ENCODE measurements around the gene MICOS13. TPM values are rescaled to one million over a fixed set of nuclear protein-coding genes. Genes with fewer than 3 reads are reported as not detected.

The MICOS13 gene
- polyA plus RNA-seq, 1 of the 3 experiments (the other 2 are of a cell fraction) = 112 TPM

- no peak for TF ChIP-seq RFX5 (IDR thresholded peaks at IDR 0.05; ENCODE audit: low read length)
- no peak for TF ChIP-seq NRF1 (IDR thresholded peaks at IDR 0.05; ENCODE audit: low read depth, low read length)
- TF ChIP-seq, protein P1, sequence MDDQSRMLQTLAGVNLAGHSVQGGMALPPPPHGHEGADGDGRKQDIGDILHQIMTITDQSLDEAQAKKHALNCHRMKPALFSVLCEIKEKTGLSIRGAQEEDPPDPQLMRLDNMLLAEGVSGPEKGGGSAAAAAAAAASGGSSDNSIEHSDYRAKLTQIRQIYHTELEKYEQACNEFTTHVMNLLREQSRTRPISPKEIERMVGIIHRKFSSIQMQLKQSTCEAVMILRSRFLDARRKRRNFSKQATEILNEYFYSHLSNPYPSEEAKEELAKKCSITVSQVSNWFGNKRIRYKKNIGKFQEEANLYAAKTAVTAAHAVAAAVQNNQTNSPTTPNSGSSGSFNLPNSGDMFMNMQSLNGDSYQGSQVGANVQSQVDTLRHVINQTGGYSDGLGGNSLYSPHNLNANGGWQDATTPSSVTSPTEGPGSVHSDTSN (IDR thresholded peaks at IDR 0.05) = no peak
- TF ChIP-seq, protein P2, sequence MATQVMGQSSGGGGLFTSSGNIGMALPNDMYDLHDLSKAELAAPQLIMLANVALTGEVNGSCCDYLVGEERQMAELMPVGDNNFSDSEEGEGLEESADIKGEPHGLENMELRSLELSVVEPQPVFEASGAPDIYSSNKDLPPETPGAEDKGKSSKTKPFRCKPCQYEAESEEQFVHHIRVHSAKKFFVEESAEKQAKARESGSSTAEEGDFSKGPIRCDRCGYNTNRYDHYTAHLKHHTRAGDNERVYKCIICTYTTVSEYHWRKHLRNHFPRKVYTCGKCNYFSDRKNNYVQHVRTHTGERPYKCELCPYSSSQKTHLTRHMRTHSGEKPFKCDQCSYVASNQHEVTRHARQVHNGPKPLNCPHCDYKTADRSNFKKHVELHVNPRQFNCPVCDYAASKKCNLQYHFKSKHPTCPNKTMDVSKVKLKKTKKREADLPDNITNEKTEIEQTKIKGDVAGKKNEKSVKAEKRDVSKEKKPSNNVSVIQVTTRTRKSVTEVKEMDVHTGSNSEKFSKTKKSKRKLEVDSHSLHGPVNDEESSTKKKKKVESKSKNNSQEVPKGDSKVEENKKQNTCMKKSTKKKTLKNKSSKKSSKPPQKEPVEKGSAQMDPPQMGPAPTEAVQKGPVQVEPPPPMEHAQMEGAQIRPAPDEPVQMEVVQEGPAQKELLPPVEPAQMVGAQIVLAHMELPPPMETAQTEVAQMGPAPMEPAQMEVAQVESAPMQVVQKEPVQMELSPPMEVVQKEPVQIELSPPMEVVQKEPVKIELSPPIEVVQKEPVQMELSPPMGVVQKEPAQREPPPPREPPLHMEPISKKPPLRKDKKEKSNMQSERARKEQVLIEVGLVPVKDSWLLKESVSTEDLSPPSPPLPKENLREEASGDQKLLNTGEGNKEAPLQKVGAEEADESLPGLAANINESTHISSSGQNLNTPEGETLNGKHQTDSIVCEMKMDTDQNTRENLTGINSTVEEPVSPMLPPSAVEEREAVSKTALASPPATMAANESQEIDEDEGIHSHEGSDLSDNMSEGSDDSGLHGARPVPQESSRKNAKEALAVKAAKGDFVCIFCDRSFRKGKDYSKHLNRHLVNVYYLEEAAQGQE (IDR thresholded peaks at IDR 0.05; ENCODE audit: low read depth, low read length) = no peak
- TF ChIP-seq RAD21 (IDR thresholded peaks at IDR 0.05; ENCODE audit: low read length) = no peak
- no peak for TF ChIP-seq EP300 (IDR thresholded peaks at IDR 0.05; ENCODE audit: borderline replicate concordance in 1 of 2, low read depth in 1 of 2, low read length in 1 of 2)
- TF ChIP-seq EZH2phosphoT487 (IDR thresholded peaks at IDR 0.05; ENCODE audit: borderline replicate concordance, low read depth) = no peak
These were observed 11.1 kb downstream of the MICOS13 start (continued) for GRCh38 chr19:5669212-5669611.

DNA sequence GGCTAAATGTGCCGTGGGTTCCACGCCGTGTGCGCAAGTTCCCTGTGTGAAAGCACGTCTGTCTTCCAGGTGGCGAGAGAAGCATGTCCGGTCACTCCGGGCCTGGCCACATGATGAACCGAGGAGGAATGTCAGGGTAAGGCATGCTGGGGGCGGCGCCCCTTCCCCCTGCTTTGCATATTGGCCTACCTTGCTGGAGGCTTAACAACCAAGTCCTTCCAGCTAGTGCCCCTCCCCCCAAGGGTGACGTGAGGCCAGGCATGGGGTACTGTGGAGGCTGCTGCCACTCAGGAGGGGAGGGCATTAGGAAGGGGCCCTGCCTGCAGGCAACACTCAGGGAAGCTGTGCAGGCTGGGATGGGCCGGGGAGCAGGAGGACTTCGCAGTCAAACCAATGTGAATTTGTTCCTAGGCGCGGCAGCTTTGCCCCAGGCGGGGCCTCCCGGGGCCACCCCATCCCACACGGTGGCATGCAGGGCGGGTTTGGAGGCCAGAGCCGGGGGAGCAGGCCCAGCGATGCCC, 12.5 kb downstream of the MICOS13 start:
- no peaks in the 10 kb centered on the region for H3K79me2 ChIP-seq (ENCODE audit: insufficient read depth)
- ChIA-PET POLR2A (no interaction called here), CTCF (no interaction called here)
- H3K27me3 ChIP-seq (ENCODE audit: insufficient read depth) = no peaks in the 10 kb centered on the region
- no peak overlapping the region for H2AFZ ChIP-seq (ENCODE audit: low read depth)
- peaks cover 4% of the 10 kb centered on the region for H3F3A ChIP-seq (replicated peaks; ENCODE audit: insufficient read depth)
- H3K4me2 ChIP-seq = no peak overlapping the region
- no peak overlapping the region for H3K27ac ChIP-seq (ENCODE audit: low read depth in 2 of 2, low read length in 1 of 2)
- H3K36me3 ChIP-seq (replicated peaks in 1 of 2; ENCODE audit: control insufficient read depth in 1 of 2, insufficient read depth in 2 of 2, low read length in 1 of 2) = peaks cover 41 to 69% of the 10 kb centered on the region in 2 experiments
- H3K9ac ChIP-seq = no peak overlapping the region
- TF ChIP-seq RFX5 (IDR thresholded peaks at IDR 0.05; ENCODE audit: low read length) = no peak
- no peak for TF ChIP-seq TAF1 (IDR thresholded peaks at IDR 0.05; ENCODE audit: borderline replicate concordance, low read depth, low read length)
- TF ChIP-seq MEF2A (IDR thresholded peaks at IDR 0.05; ENCODE audit: borderline replicate concordance, low read depth) = no peak
- TF ChIP-seq TCF12 (IDR thresholded peaks at IDR 0.05) = no peak
- TF ChIP-seq MAX (IDR thresholded peaks at IDR 0.05; ENCODE audit: low read depth) = no peak
- TF ChIP-seq RAD21 (IDR thresholded peaks at IDR 0.05; ENCODE audit: low read length) = no peak
- no peak for TF ChIP-seq SIN3A (IDR thresholded peaks at IDR 0.05; ENCODE audit: borderline replicate concordance, low read depth, low read length)
- no peak for TF ChIP-seq NFIC (IDR thresholded peaks at IDR 0.05; ENCODE audit: borderline replicate concordance)
- no peak for TF ChIP-seq MXI1 (IDR thresholded peaks at IDR 0.05; ENCODE audit: low read depth, low read length)
- TF ChIP-seq GATA2 (CRISPR knock-in tag; IDR thresholded peaks at IDR 0.05) = no peak
- no peak for TF ChIP-seq SMC3 (IDR thresholded peaks at IDR 0.05; ENCODE audit: low read depth, low read length)
- no peak for TF ChIP-seq JUND (IDR thresholded peaks at IDR 0.05)
- 93% methylated on average over 3 of the region's 22 CpGs for WGBS (ENCODE audit: low lambda C conversion rate)
- no peaks in the 10 kb centered on the region for H3K9me2 ChIP-seq
- H4K20me1 ChIP-seq (ENCODE audit: insufficient read depth) = no peaks in the 10 kb centered on the region
- DNase-seq = no peak
- H3K9me3 ChIP-seq = no peaks in the 10 kb centered on the region
- no peak overlapping the region for H3K4me3 ChIP-seq (ENCODE audit: low read depth in 2 of 2, low read length in 1 of 2)
- H3K4me1 ChIP-seq (ENCODE audit: control insufficient read depth in 1 of 2, insufficient read depth in 2 of 2, low read depth in 1 of 2, low read length in 1 of 2) = no peaks in the 10 kb centered on the region

Data from SK-N-SH (cell line).